ENCODE data around the gene BLOC1S2. TPM values are rescaled to one million over a fixed set of nuclear protein-coding genes. Genes with fewer than 3 reads are reported as not detected.
A peak's percentile ranks its signal among the peaks of the same experiment; 100 is the strongest.

The BLOC1S2 gene
- total RNA-seq, 1 experiment from 2014 or later, result 54.1 TPM

DNA sequence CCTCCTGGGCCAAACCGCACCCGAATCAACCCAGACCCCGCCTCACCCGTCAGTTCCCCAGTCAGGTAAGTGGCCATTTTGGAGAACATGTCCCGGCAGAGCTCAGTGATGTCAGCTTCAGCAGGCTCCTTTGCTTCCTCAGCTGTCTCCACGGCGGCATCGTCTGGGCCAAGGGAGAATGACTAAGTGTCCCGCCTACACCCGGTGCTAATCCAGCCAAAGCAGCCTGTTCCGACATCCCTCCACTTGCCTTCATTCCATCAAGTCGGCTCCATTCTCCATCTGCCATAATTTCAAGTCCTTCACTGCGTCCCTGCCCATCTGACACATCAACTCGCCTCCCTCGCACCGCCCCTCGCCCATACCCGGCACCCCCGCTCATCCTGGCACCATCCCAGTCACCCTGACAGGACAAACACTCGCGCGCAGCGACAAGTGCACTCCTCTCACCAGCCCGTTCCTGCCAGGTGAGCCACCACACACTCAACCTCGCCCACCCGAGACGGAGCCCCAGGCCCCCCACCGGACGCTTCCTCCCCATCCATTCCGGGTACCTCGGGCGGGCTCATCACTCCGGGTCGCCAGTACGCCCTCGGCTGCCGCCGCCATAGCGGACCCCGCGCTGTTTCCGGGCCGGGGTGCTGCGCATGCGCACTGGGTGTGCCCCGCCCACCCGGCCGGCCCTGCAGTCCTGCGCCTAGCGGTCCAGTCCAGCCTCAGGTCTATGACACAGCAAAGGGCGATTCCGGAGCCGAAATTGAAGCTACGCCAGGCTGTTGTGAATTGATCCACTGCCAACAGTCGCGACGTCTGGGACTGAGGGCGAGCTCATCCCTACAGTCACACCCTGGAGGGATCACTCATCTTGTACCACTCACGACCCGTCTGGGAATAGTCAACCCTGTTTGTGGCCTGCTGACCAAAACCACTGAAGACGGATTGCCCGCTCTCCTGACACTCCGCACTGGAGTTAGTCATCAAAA, at the start of gene BLOC1S2 (continued):
- TF ChIP-seq, protein P1, sequence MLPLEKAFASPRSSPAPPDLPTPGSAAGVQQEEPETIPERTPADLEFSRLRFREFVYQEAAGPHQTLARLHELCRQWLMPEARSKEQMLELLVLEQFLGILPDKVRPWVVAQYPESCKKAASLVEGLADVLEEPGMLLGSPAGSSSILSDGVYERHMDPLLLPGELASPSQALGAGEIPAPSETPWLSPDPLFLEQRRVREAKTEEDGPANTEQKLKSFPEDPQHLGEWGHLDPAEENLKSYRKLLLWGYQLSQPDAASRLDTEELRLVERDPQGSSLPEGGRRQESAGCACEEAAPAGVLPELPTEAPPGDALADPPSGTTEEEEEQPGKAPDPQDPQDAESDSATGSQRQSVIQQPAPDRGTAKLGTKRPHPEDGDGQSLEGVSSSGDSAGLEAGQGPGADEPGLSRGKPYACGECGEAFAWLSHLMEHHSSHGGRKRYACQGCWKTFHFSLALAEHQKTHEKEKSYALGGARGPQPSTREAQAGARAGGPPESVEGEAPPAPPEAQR (CRISPR knock-in tag; IDR thresholded peaks at IDR 0.05), result no peak
- TF ChIP-seq NFYB (CRISPR knock-in tag; conservative IDR thresholded peaks at IDR 0.05; ENCODE audit: low read depth), result no peak
- TF ChIP-seq, protein P2, sequence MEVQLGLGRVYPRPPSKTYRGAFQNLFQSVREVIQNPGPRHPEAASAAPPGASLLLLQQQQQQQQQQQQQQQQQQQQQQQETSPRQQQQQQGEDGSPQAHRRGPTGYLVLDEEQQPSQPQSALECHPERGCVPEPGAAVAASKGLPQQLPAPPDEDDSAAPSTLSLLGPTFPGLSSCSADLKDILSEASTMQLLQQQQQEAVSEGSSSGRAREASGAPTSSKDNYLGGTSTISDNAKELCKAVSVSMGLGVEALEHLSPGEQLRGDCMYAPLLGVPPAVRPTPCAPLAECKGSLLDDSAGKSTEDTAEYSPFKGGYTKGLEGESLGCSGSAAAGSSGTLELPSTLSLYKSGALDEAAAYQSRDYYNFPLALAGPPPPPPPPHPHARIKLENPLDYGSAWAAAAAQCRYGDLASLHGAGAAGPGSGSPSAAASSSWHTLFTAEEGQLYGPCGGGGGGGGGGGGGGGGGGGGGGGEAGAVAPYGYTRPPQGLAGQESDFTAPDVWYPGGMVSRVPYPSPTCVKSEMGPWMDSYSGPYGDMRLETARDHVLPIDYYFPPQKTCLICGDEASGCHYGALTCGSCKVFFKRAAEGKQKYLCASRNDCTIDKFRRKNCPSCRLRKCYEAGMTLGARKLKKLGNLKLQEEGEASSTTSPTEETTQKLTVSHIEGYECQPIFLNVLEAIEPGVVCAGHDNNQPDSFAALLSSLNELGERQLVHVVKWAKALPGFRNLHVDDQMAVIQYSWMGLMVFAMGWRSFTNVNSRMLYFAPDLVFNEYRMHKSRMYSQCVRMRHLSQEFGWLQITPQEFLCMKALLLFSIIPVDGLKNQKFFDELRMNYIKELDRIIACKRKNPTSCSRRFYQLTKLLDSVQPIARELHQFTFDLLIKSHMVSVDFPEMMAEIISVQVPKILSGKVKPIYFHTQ (CRISPR knock-in tag; IDR thresholded peaks at IDR 0.05), result no peak
- TF ChIP-seq, protein P3, sequence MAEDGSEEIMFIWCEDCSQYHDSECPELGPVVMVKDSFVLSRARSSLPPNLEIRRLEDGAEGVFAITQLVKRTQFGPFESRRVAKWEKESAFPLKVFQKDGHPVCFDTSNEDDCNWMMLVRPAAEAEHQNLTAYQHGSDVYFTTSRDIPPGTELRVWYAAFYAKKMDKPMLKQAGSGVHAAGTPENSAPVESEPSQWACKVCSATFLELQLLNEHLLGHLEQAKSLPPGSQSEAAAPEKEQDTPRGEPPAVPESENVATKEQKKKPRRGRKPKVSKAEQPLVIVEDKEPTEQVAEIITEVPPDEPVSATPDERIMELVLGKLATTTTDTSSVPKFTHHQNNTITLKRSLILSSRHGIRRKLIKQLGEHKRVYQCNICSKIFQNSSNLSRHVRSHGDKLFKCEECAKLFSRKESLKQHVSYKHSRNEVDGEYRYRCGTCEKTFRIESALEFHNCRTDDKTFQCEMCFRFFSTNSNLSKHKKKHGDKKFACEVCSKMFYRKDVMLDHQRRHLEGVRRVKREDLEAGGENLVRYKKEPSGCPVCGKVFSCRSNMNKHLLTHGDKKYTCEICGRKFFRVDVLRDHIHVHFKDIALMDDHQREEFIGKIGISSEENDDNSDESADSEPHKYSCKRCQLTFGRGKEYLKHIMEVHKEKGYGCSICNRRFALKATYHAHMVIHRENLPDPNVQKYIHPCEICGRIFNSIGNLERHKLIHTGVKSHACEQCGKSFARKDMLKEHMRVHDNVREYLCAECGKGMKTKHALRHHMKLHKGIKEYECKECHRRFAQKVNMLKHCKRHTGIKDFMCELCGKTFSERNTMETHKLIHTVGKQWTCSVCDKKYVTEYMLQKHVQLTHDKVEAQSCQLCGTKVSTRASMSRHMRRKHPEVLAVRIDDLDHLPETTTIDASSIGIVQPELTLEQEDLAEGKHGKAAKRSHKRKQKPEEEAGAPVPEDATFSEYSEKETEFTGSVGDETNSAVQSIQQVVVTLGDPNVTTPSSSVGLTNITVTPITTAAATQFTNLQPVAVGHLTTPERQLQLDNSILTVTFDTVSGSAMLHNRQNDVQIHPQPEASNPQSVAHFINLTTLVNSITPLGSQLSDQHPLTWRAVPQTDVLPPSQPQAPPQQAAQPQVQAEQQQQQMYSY (CRISPR knock-in tag; IDR thresholded peaks at IDR 0.05), result no peak; the same call in 1 of the 2 replicates
- TF ChIP-seq, protein P4, sequence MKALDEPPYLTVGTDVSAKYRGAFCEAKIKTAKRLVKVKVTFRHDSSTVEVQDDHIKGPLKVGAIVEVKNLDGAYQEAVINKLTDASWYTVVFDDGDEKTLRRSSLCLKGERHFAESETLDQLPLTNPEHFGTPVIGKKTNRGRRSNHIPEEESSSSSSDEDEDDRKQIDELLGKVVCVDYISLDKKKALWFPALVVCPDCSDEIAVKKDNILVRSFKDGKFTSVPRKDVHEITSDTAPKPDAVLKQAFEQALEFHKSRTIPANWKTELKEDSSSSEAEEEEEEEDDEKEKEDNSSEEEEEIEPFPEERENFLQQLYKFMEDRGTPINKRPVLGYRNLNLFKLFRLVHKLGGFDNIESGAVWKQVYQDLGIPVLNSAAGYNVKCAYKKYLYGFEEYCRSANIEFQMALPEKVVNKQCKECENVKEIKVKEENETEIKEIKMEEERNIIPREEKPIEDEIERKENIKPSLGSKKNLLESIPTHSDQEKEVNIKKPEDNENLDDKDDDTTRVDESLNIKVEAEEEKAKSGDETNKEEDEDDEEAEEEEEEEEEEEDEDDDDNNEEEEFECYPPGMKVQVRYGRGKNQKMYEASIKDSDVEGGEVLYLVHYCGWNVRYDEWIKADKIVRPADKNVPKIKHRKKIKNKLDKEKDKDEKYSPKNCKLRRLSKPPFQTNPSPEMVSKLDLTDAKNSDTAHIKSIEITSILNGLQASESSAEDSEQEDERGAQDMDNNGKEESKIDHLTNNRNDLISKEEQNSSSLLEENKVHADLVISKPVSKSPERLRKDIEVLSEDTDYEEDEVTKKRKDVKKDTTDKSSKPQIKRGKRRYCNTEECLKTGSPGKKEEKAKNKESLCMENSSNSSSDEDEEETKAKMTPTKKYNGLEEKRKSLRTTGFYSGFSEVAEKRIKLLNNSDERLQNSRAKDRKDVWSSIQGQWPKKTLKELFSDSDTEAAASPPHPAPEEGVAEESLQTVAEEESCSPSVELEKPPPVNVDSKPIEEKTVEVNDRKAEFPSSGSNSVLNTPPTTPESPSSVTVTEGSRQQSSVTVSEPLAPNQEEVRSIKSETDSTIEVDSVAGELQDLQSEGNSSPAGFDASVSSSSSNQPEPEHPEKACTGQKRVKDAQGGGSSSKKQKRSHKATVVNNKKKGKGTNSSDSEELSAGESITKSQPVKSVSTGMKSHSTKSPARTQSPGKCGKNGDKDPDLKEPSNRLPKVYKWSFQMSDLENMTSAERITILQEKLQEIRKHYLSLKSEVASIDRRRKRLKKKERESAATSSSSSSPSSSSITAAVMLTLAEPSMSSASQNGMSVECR (CRISPR knock-in tag; IDR thresholded peaks at IDR 0.05; ENCODE audit: borderline replicate concordance), result peak; percentile 96; the same call in 1 of the 2 replicates
- TF ChIP-seq SOX15 (CRISPR knock-in tag; IDR thresholded peaks at IDR 0.05), result no peak
- TF ChIP-seq KAT7 (CRISPR knock-in tag; IDR thresholded peaks at IDR 0.05; ENCODE audit: borderline replicate concordance), result no peak
- no peak for TF ChIP-seq ZNF416 (CRISPR knock-in tag; IDR thresholded peaks at IDR 0.05)
- TF ChIP-seq TP53 (CRISPR knock-in tag; IDR thresholded peaks at IDR 0.05), result no peak
- TF ChIP-seq CBFB (CRISPR knock-in tag; IDR thresholded peaks at IDR 0.05; ENCODE audit: low read depth), result no peak
- TF ChIP-seq ZNF121 (CRISPR knock-in tag; IDR thresholded peaks at IDR 0.05), result no peak
- no peak for TF ChIP-seq ELF4 (CRISPR knock-in tag; IDR thresholded peaks at IDR 0.05; ENCODE audit: low read depth)
- TF ChIP-seq, protein P5, sequence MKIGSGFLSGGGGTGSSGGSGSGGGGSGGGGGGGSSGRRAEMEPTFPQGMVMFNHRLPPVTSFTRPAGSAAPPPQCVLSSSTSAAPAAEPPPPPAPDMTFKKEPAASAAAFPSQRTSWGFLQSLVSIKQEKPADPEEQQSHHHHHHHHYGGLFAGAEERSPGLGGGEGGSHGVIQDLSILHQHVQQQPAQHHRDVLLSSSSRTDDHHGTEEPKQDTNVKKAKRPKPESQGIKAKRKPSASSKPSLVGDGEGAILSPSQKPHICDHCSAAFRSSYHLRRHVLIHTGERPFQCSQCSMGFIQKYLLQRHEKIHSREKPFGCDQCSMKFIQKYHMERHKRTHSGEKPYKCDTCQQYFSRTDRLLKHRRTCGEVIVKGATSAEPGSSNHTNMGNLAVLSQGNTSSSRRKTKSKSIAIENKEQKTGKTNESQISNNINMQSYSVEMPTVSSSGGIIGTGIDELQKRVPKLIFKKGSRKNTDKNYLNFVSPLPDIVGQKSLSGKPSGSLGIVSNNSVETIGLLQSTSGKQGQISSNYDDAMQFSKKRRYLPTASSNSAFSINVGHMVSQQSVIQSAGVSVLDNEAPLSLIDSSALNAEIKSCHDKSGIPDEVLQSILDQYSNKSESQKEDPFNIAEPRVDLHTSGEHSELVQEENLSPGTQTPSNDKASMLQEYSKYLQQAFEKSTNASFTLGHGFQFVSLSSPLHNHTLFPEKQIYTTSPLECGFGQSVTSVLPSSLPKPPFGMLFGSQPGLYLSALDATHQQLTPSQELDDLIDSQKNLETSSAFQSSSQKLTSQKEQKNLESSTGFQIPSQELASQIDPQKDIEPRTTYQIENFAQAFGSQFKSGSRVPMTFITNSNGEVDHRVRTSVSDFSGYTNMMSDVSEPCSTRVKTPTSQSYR (CRISPR knock-in tag; IDR thresholded peaks at IDR 0.05), result peak; percentile 25; the same call in 1 of the 2 replicates
- TF ChIP-seq ZNF423 (CRISPR knock-in tag; IDR thresholded peaks at IDR 0.05), result no peak
- TF ChIP-seq FOXP1 (CRISPR knock-in tag; IDR thresholded peaks at IDR 0.05; ENCODE audit: borderline replicate concordance), result peak; percentile 73; the same call in 1 of the 2 replicates
- no peak for TF ChIP-seq IRF2 (CRISPR knock-in tag; IDR thresholded peaks at IDR 0.05; ENCODE audit: borderline replicate concordance, low read depth)
- TF ChIP-seq, protein P6, sequence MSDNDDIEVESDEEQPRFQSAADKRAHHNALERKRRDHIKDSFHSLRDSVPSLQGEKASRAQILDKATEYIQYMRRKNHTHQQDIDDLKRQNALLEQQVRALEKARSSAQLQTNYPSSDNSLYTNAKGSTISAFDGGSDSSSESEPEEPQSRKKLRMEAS (CRISPR knock-in tag; IDR thresholded peaks at IDR 0.05), result peak; percentile 87
- TF ChIP-seq FOXJ3 (CRISPR knock-in tag; IDR thresholded peaks at IDR 0.05; ENCODE audit: borderline replicate concordance), result no peak
- TF ChIP-seq, protein P7, sequence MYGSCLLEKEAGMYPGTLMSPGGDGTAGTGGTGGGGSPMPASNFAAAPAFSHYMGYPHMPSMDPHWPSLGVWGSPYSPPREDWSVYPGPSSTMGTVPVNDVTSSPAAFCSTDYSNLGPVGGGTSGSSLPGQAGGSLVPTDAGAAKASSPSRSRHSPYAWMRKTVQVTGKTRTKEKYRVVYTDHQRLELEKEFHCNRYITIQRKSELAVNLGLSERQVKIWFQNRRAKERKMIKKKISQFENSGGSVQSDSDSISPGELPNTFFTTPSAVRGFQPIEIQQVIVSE (CRISPR knock-in tag; IDR thresholded peaks at IDR 0.05; ENCODE audit: borderline replicate concordance), result no peak
